Measurements from ENCODE around the gene CCDC148. TPM values are rescaled to one million over a fixed set of nuclear protein-coding genes. Genes with fewer than 3 reads are reported as not detected.

CCDC148 gene
- total and polyA plus RNA-seq, 2 donors (not counting 3 experiments of a cell fraction or from before 2014, with no cell fraction given) = 0.04 to 0.69 TPM

DNA sequence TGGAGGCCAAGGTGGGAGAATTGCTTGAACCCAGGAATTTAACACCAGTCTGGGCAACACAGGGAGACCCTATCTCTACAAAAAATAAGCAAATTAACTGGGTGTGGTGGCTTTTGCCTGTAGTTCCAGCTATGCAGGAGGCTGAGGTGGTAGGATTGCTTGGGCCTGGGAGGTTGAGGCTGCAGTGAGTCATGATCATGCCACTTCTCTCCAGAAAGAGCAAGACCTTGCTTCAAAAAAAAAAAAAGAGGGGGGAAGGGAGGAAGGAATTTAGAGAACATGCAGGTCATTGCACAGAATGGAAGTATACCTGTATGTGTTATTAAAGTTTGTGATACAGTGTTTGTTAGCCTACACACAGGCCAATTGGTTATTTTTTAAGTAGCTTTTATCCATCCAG lies 26.0 kb upstream of the CCDC148 start:
- no peaks in the 10 kb centered on the region for H3K9me1 ChIP-seq (replicated peaks; ENCODE audit: control insufficient read depth, extremely low read depth, insufficient read depth, low read length)
- peaks cover 43% of the 10 kb centered on the region for H3K79me2 ChIP-seq (ENCODE audit: control insufficient read depth, insufficient read depth, low read length)
- DNase-seq (ENCODE audit: low read depth, low spot score) (no peak), FAIRE-seq (no peak)
- intact Hi-C loops (cut with micrococcal nuclease) (no loop called here), dilution Hi-C loops (cut with MboI; ENCODE audit: extremely low pct_ligation_motif_present, low sequenced_read_pairs) (no loop called here)
- no peaks in the 10 kb centered on the region for H3K9me3 ChIP-seq (replicated peaks; ENCODE audit: control insufficient read depth, insufficient read depth, low read length)
- no peak overlapping the region for H2AFZ ChIP-seq (ENCODE audit: low read depth, low read length)
- H3K36me3 ChIP-seq (ENCODE audit: control insufficient read depth in 2 of 2, extremely low read depth in 1 of 2, insufficient read depth in 2 of 2, low read length in 2 of 2) = no peaks in the 10 kb centered on the region
- ChIA-PET POLR2A (no interaction called here), CTCF (interaction anchor here (1.0 to 1.5 kb wide), 3 partner anchors 13 to 264 kb away, joined by 3 read pairs; no protein-coding TSS in a partner anchor)
- no peak overlapping the region for H3K4me2 ChIP-seq (ENCODE audit: insufficient read depth, low read length)
- peaks cover 5% of the 10 kb centered on the region for H4K20me1 ChIP-seq (replicated peaks; ENCODE audit: control insufficient read depth, extremely low read depth, insufficient read depth, low read length)
- no peak overlapping the region for H3K4me3 ChIP-seq (replicated peaks in 1 of 3; ENCODE audit: insufficient read depth in 1 of 3, low read depth in 1 of 3, low read length in 3 of 3)
- H3K27ac ChIP-seq (ENCODE audit: insufficient read depth, low read depth, low read length) = no peak overlapping the region
- H3K4me1 ChIP-seq (ENCODE audit: control insufficient read depth, extremely low read depth, insufficient read depth, low read length) = peaks cover 2% of the 10 kb centered on the region
- TF ChIP-seq EZH2 (IDR thresholded peaks at IDR 0.05; ENCODE audit: borderline replicate concordance, low read depth, low read length, severe bottlenecking) (no peak), POLR2A (IDR thresholded peaks at IDR 0.05; ENCODE audit: low read depth, low read length) (no peak), MYC (IDR thresholded peaks at IDR 0.05; ENCODE audit: low read depth, low read length) (no peak), GATA2 (IDR thresholded peaks at IDR 0.05; ENCODE audit: insufficient read depth, insufficient read length, low read depth, low read length) (no peak), FOS (IDR thresholded peaks at IDR 0.05; ENCODE audit: borderline replicate concordance, insufficient read depth, low read length) (no peak), JUN (IDR thresholded peaks at IDR 0.05; ENCODE audit: borderline replicate concordance, insufficient read depth, insufficient read length, low read depth) (no peak), POLR2AphosphoS5 (IDR thresholded peaks at IDR 0.05; ENCODE audit: insufficient read depth, low read depth, low read length) (no peak)
- TF ChIP-seq, protein P1, sequence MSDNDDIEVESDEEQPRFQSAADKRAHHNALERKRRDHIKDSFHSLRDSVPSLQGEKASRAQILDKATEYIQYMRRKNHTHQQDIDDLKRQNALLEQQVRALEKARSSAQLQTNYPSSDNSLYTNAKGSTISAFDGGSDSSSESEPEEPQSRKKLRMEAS (IDR thresholded peaks at IDR 0.05; ENCODE audit: insufficient read depth, insufficient read length) = no peak
- TF ChIP-seq, protein P2, sequence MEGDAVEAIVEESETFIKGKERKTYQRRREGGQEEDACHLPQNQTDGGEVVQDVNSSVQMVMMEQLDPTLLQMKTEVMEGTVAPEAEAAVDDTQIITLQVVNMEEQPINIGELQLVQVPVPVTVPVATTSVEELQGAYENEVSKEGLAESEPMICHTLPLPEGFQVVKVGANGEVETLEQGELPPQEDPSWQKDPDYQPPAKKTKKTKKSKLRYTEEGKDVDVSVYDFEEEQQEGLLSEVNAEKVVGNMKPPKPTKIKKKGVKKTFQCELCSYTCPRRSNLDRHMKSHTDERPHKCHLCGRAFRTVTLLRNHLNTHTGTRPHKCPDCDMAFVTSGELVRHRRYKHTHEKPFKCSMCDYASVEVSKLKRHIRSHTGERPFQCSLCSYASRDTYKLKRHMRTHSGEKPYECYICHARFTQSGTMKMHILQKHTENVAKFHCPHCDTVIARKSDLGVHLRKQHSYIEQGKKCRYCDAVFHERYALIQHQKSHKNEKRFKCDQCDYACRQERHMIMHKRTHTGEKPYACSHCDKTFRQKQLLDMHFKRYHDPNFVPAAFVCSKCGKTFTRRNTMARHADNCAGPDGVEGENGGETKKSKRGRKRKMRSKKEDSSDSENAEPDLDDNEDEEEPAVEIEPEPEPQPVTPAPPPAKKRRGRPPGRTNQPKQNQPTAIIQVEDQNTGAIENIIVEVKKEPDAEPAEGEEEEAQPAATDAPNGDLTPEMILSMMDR (IDR thresholded peaks at IDR 0.05; ENCODE audit: extremely low read depth in 1 of 2, insufficient read depth in 1 of 2, low read depth in 1 of 2, low read length in 2 of 2) = no peak
- no peaks in the 10 kb centered on the region for H3K27me3 ChIP-seq (ENCODE audit: control insufficient read depth in 2 of 2, insufficient read depth in 2 of 2, low read length in 2 of 2)
- H3K9ac ChIP-seq (replicated peaks; ENCODE audit: extremely low read depth, insufficient read depth, low read length) = no peak overlapping the region
- BruUV-seq (replicated peaks) = no TSS peak

Data from endothelial cell of umbilical vein (primary cell).